ENCODE results near the gene NCAPH2. TPM values are rescaled to one million over a fixed set of nuclear protein-coding genes. Genes with fewer than 3 reads are reported as not detected.
A peak's percentile ranks its signal among the peaks of the same experiment; 100 is the strongest.

Gene NCAPH2
- total and polyA plus RNA-seq, 2 of the 8 experiments (the other 6 are each of a cell fraction or from before 2014, with no cell fraction given) = 62.2 to 81.6 TPM

DNA sequence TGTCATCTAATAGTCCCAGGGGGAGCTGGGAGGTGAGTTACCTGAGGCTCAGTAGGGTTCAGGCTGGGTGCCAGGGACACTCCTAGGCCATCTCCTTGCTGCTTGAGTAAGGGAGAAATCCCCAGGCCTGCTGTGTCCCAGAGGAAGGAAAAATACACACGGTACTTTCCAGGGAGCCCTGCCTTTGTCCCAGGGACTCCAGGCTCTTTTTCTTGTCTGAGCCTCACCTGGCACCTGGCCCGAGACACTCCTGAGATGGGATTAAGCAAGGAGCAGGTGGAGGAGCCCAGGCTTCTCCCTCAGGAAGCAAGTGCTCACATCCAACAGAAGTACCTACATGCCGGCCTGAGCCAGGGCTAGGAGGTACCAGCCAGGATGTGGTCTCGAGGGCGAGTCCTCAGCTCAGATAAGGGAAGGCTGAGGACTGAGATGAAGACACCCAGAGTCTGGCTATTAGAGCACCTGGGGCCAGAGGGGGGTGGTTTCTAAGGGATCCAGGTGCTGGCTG lies 36.8 kb downstream of the NCAPH2 start:
- ChIA-PET CTCF (ENCODE audit: partially characterized antibody) (interaction anchor here (1.0 to 1.5 kb wide), 5 partner anchors 9 to 47 kb away, joined by 3 to 9 read pairs (median 3); partner anchors contain the start of genes SCO2 and SYCE3), POLR2A (ENCODE audit: partially characterized antibody) (no interaction called here)
- Histone ChIP-seq H2BK20ac (ENCODE audit: low read length) (0 out of 2 replicates have a peak overlapping the region, but pooled peaks have one; percentile 61), H3K27ac (ENCODE audit: low read depth, low read length) (no peak overlapping the region), H2AFZ (ENCODE audit: low read length) (no peak overlapping the region), H2BK5ac (ENCODE audit: low read depth, low read length) (no peak overlapping the region), H3K23me2 (ENCODE audit: low read depth, low read length) (no peaks in the 10 kb centered on the region), H3K4me1 (replicated peaks in 1 of 4; ENCODE audit: control insufficient read depth in 3 of 4, insufficient read depth in 4 of 4, low read length in 3 of 4) (peaks cover 0 to 5% (median 1%) of the 10 kb centered on the region in 4 experiments; a peak in 2 of 7 replicates), H4K20me1 (replicated peaks in 1 of 2; ENCODE audit: control insufficient read depth in 1 of 2, insufficient read depth in 2 of 2, low read length in 2 of 2) (no peaks in the 10 kb centered on the region), H3K4ac (replicated peaks; ENCODE audit: insufficient read length, low read depth, low read length) (no peak overlapping the region), H4K91ac (replicated peaks; ENCODE audit: insufficient read length, low read length) (no peak overlapping the region), H2BK12ac (ENCODE audit: low read depth, low read length) (peak overlapping the region; percentile 17; the same call in 1 of the 2 replicates), H2BK120ac (replicated peaks; ENCODE audit: low read depth, low read length) (no peak overlapping the region), H3K4me3 (ENCODE audit: extremely low read depth in 1 of 4, insufficient read depth in 2 of 4, low read depth in 3 of 4, low read length in 4 of 4) (peak overlapping the region in 2 of 4 experiments; percentile 14 to 35; a peak in 2 of 8 replicates), H3K27me3 (replicated peaks in 1 of 4; ENCODE audit: control insufficient read depth in 3 of 4, extremely low read depth in 1 of 4, insufficient read depth in 3 of 4, low read length in 3 of 4) (peaks cover 0 to 13% (median 6%) of the 10 kb centered on the region in 4 experiments; a peak in 5 of 7 replicates), H3K9me3 (ENCODE audit: insufficient read depth in 2 of 2, low read depth in 1 of 2, low read length in 1 of 2) (no peaks in the 10 kb centered on the region), H3K23ac (ENCODE audit: insufficient read length) (no peak overlapping the region), H3K56ac (replicated peaks; ENCODE audit: insufficient read length, low read depth, low read length) (no peak overlapping the region), H4K8ac (ENCODE audit: extremely low read depth, insufficient read depth, low read length) (no peak overlapping the region), H3K9ac (replicated peaks in 1 of 4; ENCODE audit: extremely low read depth in 1 of 4, low read depth in 3 of 4, low read length in 3 of 4) (no peak overlapping the region), H3K18ac (ENCODE audit: extremely low read depth, low read length) (no peak overlapping the region), H4K5ac (ENCODE audit: insufficient read length, low read depth, low read length) (no peak overlapping the region), H3K79me1 (ENCODE audit: low read depth, low read length) (no peaks in the 10 kb centered on the region), H3K79me2 (ENCODE audit: control insufficient read depth in 1 of 2, insufficient read depth in 2 of 2, low read length in 2 of 2) (no peaks in the 10 kb centered on the region), H2BK15ac (ENCODE audit: low read length) (peak overlapping the region; percentile 31; the same call in 1 of the 2 replicates), H3K14ac (ENCODE audit: insufficient read length) (no peak overlapping the region), H3K4me2 (ENCODE audit: insufficient read depth in 1 of 2, low read depth in 2 of 2, low read length in 2 of 2) (peak overlapping the region; percentile 13 to 41; a peak in 2 of 4 replicates), H3K36me3 (ENCODE audit: control insufficient read depth in 2 of 4, insufficient read depth in 4 of 4, low read length in 3 of 4) (no peaks in the 10 kb centered on the region), H2AK5ac (ENCODE audit: low read depth, low read length) (no peak overlapping the region)
- FAIRE-seq (no peak), DNase-seq (ENCODE audit: low read depth in 1 of 2, low spot score in 2 of 2) (no peak)
- WGBS, 2 experiments (ENCODE audit: extremely low coverage in 1 of 2, insufficient coverage in 1 of 2, insufficient read length in 1 of 2, insufficient replicate concordance in 2 of 2, low coverage in 1 of 2, low lambda C conversion rate in 2 of 2, missing lambda C conversion rate in 1 of 2) = 85% methylated on average over 5 of the region's 5 CpGs; no CpG with 5 or more reads in 1 of the 2 experiments
- TF ChIP-seq JUND (IDR thresholded peaks at IDR 0.05; ENCODE audit: low read length) = no peak
- no peak for TF ChIP-seq GABPA (IDR thresholded peaks at IDR 0.05; ENCODE audit: borderline replicate concordance, insufficient read depth, low read length)
- no peak for TF ChIP-seq CEBPB (IDR thresholded peaks at IDR 0.05; ENCODE audit: low read depth, low read length)
- no peak for TF ChIP-seq KDM1A (IDR thresholded peaks at IDR 0.05; ENCODE audit: borderline replicate concordance, low read length)
- no peak for TF ChIP-seq EP300 (IDR thresholded peaks at IDR 0.05; ENCODE audit: borderline replicate concordance in 1 of 2, low read depth in 2 of 2, low read length in 2 of 2)
- TF ChIP-seq, protein P1, sequence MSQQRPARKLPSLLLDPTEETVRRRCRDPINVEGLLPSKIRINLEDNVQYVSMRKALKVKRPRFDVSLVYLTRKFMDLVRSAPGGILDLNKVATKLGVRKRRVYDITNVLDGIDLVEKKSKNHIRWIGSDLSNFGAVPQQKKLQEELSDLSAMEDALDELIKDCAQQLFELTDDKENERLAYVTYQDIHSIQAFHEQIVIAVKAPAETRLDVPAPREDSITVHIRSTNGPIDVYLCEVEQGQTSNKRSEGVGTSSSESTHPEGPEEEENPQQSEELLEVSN (IDR thresholded peaks at IDR 0.05) = no peak
- TF ChIP-seq, protein P2, sequence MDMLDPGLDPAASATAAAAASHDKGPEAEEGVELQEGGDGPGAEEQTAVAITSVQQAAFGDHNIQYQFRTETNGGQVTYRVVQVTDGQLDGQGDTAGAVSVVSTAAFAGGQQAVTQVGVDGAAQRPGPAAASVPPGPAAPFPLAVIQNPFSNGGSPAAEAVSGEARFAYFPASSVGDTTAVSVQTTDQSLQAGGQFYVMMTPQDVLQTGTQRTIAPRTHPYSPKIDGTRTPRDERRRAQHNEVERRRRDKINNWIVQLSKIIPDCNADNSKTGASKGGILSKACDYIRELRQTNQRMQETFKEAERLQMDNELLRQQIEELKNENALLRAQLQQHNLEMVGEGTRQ (IDR thresholded peaks at IDR 0.05; ENCODE audit: low read length) = no peak
- TF ChIP-seq JUN (IDR thresholded peaks at IDR 0.05; ENCODE audit: low read depth, low read length) = no peak
- TF ChIP-seq, protein P3, sequence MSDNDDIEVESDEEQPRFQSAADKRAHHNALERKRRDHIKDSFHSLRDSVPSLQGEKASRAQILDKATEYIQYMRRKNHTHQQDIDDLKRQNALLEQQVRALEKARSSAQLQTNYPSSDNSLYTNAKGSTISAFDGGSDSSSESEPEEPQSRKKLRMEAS (IDR thresholded peaks at IDR 0.05) = no peak
- TF ChIP-seq SIX5 (IDR thresholded peaks at IDR 0.05; ENCODE audit: low read depth, low read length) = no peak
- TF ChIP-seq TCF12 (IDR thresholded peaks at IDR 0.05; ENCODE audit: low read depth, low read length) = no peak
- no peak for TF ChIP-seq SIRT6 (IDR thresholded peaks at IDR 0.05; ENCODE audit: low read length)

All from H1 (cell line).